CD4-positive, alpha-beta T cell treated with Interleukin-15 for 1 hour (primary cell): ENCODE results near the gene HECW1.

Source experiments
- DNase-seq: peaks from one replicate; pipeline ENCODE4 v3.0.0-alpha.2; 2020

Gene HECW1

DNA sequence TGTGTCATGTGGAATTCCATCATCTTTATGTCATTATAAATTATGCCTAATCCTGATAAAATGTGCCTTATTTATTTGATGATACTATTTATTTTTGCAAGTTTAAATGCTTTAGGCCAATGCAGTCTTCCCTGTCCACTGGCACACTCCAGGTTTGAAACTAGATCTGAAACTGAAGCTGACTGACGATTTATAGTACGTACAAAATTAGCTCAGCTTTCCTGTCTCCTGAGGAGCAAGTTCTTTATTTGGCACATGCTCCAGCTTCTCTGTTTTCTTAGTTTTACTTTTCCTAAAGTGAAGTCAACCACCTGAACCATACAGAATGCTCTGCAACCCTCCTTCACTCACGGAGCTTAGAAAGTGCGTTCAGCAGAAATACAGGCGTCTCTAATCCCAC, 164.1 kb downstream of the HECW1 start:
- no peak for DNase-seq

DNA sequence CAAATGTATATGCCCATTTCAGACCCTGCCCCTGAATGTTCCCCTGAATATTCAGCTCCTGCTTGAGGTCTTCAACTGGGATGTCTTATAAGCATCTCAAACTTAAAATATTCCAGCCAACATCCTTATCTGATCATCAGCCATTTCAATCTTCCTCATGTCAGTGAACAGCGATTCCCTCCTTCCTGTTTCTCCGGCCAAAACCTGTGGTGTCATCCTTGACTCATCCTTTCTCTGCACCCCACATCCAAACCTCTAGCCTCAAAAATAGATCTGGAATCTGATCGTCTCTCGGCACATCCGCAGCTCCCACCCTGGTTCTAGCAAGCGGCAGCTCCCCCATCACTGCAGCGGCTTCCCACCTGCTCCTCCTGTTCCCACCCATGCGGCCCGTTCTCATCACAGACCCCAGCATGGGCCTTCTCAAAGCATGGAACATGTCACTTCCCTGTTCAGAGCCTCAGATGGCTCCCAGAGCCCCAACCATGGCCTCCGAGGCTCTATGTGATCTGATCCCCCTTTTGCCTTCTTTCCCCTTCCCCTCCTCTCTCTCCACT, 165.7 kb downstream of the HECW1 start:
- DNase-seq: no peak

DNA sequence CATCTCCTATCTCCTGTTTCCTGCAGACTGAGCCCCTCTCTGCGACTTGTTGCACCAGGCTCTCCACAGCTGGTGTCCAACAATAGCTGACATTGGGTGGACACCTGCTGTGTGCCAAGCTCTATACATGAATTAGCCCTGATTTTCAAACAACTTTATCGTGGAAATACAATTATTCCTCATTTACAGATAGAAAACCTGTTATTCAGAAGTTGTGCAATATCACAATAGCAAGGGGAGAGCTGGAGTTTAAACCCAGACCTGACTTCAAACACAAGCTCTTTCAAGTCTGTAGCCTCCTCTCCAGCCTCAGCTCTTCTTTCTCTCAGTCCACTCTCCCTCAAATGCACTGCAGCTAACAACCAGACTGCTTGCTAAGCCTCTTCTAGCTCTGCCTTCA, 168.8 kb downstream of the HECW1 start:
- DNase-seq: no peak

DNA sequence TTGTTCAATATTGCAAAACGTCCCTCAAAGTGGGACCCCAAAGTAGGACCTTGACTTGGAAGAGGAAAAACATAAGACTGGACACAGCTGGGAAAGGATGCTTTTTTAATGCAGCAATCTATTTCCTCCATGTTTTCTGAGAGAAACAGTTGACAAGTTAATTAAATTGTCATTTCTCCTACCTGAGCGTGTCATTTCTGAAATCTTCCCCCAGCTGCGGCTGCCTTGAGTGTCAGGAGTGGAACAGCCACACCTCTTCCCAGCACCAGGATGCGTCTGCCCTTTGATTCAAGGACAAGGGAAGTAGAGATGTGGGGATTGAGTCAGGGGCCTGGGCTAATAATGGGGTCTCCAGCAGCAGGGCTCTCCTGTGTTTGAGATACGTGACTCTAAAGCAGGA, 171.3 kb downstream of the HECW1 start:
- no peak for DNase-seq

DNA sequence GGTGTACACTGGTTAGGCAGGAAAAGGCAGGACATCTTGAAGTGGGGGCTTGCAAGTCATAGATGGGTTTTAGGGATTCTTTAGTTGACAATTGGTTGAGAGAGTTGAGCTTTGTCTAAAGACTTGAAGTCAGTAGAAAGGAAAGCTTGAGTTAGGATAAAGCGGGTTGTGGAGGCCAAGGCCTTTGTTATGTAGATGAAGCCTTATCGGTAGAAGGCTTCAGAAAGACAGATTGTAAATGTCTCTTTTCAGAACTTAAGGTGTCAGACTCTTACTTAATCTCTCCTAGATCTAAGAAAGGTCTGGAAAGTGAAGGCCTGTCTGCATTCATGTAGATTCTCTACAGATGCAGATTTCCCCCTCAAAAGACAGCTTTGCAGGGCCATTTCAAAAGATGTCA, 177.4 kb downstream of the HECW1 start:
- no peak for DNase-seq

DNA sequence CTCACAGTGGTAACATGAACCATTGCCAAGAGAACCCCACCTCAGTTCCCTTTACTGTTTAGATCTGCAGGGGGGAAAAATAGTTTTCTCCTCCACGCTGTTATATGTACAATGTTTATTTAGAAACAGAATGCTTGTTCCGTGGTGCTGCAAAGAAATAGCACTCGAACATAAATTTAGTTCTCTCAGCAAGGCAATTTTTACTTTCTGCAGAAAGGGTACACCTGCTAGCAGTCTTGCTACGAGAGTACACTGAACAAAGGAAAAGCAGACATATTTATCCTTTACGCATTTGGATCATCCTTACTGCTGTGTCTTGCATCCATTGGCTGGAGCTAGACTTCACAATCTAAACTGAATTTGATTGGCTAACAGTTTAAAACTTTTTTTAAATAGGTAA, 178.5 kb downstream of the HECW1 start:
- no peak for DNase-seq

DNA sequence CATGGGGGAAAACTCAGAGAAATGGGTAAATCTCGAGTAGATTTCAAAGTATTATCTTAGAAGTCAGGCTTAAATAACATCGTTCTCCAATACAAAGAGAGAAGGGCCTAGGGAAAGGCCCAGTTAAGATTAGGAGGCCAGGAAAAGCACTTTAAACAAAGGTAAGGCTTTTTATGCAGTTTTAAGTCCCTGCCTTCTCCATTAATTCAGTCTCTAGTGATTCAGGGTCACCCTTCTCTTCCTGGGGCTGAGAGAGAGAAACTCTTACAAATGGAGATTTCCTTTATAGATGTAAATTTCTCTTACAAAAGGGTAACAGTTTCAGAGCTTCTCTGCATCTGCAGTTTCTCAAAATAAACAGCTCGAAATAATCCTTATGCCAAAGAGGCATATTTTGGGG, 179.3 kb downstream of the HECW1 start:
- no peak for DNase-seq

DNA sequence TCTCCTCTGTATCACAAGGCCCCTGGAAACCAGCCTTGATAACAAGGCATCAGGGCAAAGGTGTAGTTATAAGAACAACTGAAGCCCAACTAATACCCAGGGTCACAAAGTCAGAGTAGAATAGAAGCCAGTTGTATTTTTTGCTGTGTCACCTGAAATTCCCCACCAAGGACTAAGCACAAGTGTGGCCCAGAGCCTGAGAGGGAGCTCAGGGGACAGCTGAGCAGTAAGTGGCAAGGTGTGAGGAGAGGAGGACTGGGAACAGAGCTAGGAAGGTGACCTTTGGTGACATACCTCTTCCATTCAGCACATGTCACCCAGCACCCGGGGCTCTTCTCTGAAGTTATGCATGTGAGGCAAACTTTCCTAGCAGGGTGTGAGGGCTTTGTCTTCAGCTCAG, 179.9 kb downstream of the HECW1 start:
- no peak for DNase-seq

DNA sequence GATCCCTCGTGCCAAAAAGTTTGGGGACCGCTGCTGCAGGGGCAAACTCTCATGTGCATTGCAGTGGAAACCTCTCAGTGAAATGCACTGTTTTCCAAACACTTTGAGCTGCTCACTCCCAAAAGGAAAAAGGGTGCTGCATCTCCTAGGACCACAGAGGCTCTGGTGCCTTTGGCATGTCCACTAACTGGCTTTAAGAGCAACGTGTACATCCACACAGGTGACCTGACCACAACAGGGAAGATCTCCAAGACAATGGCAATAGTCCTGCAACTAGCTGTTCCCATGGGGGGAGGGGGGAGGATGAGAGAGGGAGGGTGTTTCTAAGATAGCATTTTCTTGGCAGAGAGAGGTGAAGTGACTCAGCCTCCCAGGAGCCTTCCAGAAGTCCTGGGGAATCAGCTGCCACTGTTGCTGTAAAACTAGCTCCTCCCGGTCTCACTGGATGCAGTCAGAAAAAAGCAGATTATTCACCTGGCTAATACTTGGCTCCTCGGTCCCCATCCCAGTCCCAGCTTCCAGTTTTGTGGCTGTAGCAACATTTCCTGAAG, 181.7 kb downstream of the HECW1 start:
- no peak for DNase-seq

DNA sequence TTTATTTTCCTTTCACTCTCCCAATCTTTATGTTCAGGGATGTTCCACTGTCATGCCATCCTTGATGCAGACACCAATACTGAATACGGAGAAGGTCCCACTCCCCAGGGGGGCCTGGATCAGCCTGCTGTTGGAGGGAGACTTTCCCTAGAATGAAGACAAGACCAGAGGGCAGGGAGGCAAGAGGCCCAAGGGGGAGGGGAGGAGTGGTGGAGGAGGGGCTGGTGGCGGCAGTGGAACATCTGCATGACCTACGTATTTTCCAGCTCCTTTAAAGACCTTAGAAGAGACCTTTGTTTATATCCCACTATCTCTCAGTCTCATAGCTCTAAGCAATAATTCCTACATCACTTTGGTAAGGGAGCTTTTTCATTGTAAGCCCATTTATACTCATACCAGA, 183.0 kb downstream of the HECW1 start:
- no peak for DNase-seq

DNA sequence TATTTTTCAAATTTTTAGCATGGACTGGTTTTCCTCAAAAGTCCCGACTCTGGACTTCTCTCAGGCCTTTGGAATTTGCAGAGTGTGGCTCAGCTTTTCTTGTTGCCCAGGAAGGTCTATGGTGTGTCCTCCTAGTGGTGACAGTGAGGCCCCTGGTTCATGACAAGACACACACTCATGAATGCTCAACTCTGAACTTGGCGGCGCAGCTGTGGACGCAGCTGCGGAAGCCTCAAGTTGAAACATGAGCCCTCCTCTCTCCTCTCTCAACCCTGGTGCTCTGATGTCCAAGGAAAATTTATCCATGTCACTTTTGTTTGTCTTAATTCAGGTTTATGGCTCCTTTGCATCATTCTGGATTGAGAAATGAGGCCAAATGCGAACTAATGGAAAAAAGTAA, 183.9 kb downstream of the HECW1 start:
- DNase-seq: no peak

DNA sequence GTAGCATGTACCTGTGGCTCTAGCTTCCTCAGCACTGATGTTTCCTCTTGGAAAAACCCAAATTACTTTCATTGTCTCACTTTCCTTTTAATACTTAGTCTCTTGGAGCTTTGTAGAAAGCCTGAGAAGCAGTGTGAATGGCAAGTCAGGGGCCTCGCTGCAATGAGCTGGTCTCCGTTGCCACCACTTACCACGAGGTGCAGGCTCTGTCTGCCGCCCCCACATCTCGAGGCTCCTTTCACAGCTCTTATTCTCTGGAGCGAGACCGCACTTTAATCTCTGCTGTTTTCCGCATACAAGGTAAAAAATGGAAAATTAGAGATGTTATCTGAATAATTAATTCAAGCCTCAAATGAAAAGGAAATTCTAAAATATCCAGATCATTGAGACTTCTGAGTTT, 186.2 kb downstream of the HECW1 start:
- DNase-seq: no peak

DNA sequence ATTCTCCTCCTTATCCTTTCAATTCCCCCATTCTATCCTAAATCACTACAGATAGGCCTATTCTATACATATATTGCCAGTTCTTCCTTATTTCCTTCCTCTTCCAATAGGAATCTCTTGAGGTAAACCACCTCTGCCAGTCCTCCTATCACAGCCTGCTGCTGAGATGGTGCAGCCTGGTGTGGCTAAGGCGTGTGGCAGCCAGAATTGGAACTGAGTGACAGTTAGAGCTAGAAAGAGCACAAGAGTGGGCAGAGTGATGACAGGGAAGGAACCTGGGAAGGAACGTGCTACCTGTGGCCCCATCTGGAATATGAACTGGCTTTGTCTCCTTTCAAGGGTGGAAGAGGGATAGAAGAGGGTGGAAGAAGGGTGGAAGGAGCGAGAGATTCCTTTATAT, 187.7 kb downstream of the HECW1 start:
- DNase-seq: no peak

DNA sequence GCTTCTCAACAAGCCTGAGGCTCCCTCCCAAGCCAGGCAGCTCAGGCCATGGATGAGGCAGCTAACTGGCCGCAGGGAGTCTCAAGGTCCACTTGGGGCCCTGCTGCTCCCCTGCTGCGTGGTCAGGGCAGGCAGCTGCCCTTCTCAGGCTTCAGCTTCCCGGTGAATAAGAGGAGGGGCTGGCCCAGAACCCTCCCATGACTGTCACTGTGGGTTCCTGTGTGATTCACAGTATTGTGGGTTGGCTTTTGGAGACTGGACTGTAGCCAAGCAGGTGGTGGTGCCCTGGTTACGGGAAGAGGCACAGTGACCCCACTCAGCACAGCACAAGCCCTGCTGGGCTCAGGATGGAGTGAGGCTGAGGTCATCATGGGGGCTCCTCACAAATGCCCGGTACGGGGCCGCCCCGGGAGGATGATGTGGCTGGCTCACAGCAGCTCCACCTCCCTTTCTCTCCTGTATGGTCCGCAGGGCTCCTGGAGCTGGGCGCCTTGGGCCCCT, 189.8 kb downstream of the HECW1 start:
- no peak for DNase-seq

DNA sequence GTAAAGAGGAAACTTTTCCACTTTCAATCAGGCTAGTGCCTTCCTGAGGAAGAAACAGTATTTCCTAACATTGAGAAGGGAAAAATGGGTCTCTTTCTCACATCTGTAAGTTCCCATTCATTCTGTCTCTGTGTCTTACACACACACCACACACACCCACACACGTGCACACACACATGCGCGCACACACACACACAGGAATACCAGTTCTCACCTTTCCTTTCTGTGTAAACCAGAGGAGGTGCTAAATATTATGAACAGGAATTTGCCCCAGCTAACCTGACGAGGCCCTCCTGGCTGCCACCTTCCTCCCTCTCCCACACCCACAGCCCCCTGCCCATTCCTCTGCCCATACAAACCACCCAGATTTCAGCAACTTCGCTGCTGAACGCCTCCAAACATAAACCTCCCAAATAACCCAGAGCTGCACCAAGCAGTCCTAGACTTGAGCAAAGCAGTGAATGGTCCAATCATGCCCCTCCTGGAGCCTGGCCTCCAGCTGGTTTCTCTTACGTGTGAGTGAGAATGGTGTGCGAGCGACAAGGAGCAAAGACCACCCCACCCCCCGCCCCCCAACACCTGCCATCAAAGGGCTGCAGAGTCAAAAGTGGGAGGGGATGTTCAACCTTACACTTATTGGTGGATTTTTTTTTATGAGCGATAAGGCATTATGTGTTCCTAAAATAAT, 190.5 kb downstream of the HECW1 start:
- no peak for DNase-seq

DNA sequence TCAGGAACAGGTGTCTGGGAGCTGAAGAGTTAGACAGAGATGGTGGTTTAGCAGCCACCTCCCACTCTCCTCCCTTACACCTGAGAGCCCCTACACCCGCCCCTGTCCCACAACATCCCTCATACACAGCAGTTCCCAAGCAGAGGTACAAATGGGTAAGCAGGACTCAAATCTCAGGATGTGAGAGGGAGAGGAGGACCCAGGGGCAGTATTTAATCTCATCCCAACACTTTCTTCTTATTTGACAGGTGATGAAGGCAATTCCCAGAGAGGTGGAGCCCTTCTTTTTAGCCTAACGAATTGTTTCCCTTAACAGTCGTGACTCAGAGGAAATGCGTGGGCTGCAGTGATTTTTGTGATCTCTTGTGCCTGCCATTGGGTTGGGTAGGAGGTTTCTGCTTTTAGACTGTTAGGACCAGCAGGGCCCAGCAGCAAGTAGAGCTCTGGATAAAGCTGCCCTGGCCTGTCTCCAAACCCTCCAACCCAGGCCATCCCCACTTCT, 191.3 kb downstream of the HECW1 start:
- no peak for DNase-seq

DNA sequence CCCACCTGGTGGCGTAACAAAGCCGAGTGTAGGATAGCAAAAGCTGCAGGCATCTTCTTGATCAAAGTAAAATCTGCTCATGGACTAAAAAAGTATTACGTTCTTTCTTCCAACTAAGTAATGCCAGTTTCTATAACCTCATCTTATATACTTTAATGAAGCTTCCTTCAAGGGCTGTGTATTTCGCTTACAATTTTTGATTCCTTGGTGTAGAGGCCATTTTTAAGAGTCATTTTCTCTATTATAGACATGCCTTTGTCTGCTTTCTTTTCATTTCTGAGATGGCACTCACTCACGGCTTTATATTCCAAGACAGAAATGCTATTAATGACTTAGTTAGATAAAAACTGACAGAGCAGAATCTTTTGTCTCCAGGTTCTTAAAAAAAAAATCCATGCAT, 194.0 kb downstream of the HECW1 start:
- DNase-seq: no peak

DNA sequence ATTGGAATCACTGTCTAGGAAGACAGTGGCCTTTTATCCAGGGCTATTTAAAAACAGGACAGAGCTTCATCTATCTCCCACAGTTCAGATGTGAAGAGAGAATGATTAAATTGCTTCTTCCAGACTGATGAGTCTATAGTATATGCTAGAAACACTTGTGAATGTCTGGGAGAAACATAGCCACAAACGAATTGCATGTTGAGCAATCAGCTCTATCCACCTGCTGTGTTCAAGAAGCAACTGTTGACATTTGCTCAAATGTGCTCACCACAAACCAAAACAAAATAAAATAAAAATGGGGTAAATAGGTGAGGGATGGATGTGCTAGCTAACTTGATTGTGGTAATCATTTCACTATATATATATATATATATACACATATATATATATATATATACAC, 195.1 kb downstream of the HECW1 start:
- no peak for DNase-seq

DNA sequence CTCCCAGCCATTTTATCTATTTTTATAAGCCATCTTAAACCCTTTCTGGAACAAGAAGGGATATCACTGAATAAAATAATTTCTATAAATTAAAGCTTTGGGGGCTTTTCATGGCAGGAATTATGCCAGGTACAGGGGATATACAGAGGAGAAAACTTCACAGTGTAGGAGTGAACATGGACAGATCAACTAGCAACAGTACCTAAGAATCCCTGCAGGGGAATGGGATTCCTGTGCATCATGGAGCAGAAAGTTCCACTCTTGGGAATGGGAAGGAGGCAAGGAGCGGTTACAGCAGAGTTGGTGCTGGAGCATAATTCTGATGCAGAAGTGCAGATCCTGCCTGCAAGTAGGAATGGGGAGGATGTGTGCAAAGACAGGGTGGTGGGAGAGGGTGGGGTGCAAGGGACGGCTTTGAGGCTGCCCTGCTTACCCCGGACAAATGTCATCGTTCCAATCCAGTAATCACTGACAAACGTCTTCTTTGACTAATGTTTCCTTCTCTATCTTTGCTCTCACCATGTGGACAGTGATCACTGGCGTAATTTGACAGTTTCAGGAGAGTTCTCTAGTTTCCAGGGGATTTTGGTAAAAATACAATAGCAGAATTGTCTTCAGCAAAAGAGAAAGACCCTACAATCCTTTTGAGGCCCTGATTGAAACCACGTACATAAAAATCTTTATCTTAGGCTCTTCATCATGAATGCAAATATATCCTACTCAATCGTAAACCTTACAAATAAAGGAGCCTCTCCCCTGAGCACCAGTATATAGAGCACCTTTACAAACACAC, 196.7 kb downstream of the HECW1 start:
- DNase-seq: no peak

DNA sequence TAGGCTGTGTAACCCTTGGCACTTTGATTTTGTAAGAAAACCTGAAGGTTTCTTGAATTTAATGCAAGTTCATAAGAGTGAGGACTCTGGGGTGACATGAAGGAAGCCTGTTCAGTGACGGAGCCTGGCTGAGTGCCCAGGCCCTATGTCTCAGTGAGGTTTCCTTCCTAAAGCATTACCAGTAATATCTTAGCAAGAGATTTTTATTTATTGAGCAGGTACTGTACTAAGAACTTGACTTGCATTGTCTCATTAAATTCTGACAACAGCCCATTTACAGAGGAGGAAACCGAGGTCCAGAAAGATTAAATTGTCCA, 197.2 kb downstream of the HECW1 start:
- DNase-seq: no peak

DNA sequence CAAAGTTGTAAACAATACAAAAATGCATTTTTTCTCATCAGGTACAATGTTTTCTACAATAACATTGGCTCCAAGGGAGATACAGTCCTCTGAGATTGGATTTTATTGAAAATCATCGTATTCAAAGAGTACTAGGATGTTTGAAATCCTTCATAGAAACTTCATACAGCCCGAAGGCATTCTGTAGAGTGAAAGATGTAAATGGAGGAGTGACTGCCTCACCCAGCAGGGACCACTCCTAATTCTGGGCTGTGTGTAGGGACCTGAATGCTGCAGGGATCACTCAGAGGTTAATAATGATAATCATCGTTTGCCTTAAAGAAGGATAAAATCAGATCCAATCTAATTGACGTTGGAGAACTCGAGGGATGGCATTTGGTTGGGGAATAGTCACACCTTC, 198.6 kb downstream of the HECW1 start:
- no peak for DNase-seq

DNA sequence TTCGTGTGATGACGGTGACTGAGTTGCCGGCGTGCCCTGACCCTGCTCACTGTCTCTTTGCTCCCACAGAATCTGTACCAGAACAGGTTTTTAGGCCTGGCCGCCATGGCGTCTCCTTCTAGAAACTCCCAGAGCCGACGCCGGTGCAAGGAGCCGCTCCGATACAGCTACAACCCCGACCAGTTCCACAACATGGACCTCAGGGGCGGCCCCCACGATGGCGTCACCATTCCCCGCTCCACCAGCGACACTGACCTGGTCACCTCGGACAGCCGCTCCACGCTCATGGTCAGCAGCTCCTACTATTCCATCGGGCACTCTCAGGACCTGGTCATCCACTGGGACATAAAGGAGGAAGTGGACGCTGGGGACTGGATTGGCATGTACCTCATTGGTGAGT, 199.2 kb downstream of the HECW1 start:
- no peak for DNase-seq

DNA sequence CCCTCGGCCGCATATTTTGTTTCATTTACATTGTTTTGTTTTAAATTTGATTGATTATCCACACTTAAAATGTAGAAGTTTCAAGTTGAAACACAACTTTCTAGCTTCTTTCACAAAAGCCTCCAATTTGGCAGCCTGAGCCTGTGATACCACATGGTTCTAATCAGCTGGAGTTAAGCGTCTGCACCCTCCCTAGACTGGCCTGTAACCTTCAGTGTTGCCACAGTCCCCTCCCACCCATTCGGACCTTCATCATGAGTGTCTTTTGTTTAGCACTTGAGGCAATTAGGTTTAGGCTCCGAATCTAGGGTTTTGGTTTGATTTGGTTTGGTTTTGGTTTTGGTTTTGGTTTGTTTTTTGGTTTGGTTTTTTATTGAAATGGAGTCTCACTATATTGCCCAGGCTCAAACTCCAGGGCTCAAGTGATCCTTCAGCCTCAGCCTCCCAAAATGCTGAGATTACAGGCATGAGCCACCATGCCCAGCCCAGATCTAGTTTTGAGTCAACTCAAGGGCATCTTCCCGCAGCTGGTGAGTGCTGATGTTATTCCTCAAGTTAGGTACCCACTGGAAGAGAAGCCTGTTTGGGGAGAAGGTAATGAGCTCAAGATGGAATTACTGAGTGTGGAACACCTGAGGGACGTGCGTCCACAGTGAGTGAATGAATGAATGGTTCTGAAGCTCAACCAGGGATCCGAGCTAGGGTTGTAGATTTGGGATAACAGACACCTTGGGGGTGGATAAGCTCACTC, 201.4 kb downstream of the HECW1 start:
- DNase-seq: no peak
